VCaP (cell line): ENCODE results near the gene SLC47A2.

Experiments
- H3K27ac ChIP-seq: fragments of 450-650 bp; 2 replicates; pipeline ENCODE4 v1.5.1; 2017
- TF ChIP-seq, protein P1 (sequence below): fragments of 450-650 bp; conservative IDR thresholded peaks from 2 replicates; pipeline ENCODE4 v1.5.1; 2017; ENCODE audit warnings: mild to moderate bottlenecking, moderate library complexity

Gene SLC47A2

DNA sequence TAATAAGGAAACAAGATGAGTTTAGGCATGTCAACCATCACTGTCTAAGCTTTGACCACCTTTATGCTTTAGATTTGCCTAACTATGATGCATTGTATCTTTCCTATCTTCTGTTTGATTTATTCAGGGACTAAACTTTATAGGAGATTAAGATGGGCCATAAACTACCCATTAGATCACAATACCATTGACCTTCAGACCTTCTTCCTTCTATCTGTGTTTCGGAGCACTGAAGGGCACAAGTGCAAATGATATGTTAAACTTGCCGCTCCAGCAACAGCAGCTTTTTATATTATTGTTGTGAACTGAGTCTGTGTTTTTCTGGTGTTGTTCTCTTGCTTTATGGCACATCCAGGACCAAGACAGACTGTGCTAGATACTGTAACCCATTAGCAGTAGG is 84.5 kb downstream of the SLC47A2 start:
- TF ChIP-seq, protein P1, sequence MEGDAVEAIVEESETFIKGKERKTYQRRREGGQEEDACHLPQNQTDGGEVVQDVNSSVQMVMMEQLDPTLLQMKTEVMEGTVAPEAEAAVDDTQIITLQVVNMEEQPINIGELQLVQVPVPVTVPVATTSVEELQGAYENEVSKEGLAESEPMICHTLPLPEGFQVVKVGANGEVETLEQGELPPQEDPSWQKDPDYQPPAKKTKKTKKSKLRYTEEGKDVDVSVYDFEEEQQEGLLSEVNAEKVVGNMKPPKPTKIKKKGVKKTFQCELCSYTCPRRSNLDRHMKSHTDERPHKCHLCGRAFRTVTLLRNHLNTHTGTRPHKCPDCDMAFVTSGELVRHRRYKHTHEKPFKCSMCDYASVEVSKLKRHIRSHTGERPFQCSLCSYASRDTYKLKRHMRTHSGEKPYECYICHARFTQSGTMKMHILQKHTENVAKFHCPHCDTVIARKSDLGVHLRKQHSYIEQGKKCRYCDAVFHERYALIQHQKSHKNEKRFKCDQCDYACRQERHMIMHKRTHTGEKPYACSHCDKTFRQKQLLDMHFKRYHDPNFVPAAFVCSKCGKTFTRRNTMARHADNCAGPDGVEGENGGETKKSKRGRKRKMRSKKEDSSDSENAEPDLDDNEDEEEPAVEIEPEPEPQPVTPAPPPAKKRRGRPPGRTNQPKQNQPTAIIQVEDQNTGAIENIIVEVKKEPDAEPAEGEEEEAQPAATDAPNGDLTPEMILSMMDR = no peak
- H3K27ac ChIP-seq = no peak overlapping the region

- TF ChIP-seq, protein P1 = no peak
- no peak overlapping the region for H3K27ac ChIP-seq
Observed at GRCh38 chr17:19630661-19631060, 85.7 kb downstream of the SLC47A2 start.

- TF ChIP-seq, protein P1 = no peak
- H3K27ac ChIP-seq = no peak overlapping the region
Observed at GRCh38 chr17:19630035-19630434, 86.3 kb downstream of the SLC47A2 start.

DNA sequence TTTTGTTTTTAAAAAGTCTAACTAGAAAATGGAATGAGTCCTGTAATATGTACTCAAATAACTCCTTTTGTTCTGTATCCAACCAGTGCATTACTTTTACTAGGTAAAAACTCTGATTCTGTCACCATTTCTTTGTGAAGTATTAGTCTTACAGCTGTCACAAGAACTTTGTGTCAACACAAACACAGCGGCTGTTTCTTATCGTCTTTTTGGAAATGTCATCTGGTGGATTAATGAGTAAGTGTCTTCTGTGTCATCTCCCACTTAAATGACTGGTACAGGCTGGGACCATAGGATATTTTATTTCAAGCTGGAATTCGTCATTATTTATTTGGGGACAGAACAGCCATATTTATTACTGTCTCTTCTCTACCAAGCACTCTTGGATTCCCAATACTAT is 86.9 kb downstream of the SLC47A2 start:
- no peak overlapping the region for H3K27ac ChIP-seq
- TF ChIP-seq, protein P1 = no peak
